MM.1S (cell line): ENCODE results near the gene SLX1B.
A peak's percentile ranks its signal among the peaks of the same experiment; 100 is the strongest.
"Not testable (repeated sequence)": the region's sequence is repeated elsewhere in the genome, so short reads cannot be mapped to it uniquely, and the experiment has no call there.

Experiments
- DNase-seq: peaks from one replicate; pipeline ENCODE4 v3.0.0-alpha.2; 2015
- H2AFZ ChIP-seq: fragments of 300-600 bp; sonication (generic); 2 replicates; pipeline ENCODE4 v1.6.0; 2016; ENCODE audit warnings: antibody characterized with exemption, low read length
- H3F3A ChIP-seq: fragments of 300-600 bp; sonication (generic); 2 replicates; pipeline ENCODE4 v1.6.1; 2016; ENCODE audit warnings: mild to moderate bottlenecking, antibody characterized with exemption, low read length, moderate library complexity, mixed read lengths; ENCODE audit not compliant: insufficient read depth
- H3K27ac ChIP-seq: fragments of 300-600 bp; sonication (generic); 2 replicates; pipeline ENCODE4 v1.5.1; 2016; ENCODE audit warnings: mild to moderate bottlenecking, low read length
- H3K27me3 ChIP-seq: fragments of 300-600 bp; sonication (generic); replicated peaks from 2 replicates; pipeline ENCODE4 v1.6.0; 2016; ENCODE audit warnings: low read length; ENCODE audit not compliant: insufficient read depth
- H3K36me3 ChIP-seq: fragments of 300-600 bp; sonication (generic); replicated peaks from 2 replicates; pipeline ENCODE4 v1.6.1; 2016; ENCODE audit warnings: mild to moderate bottlenecking, low read length, mixed read lengths; ENCODE audit not compliant: insufficient read depth
- H3K4me1 ChIP-seq: fragments of 300-600 bp; sonication (generic); 2 replicates; pipeline ENCODE4 v1.6.1; 2016; ENCODE audit warnings: low read length, mixed read lengths
- H3K4me2 ChIP-seq: fragments of 300-600 bp; sonication (generic); 2 replicates; pipeline ENCODE4 v1.6.0; 2016; ENCODE audit warnings: low read depth, low read length
- H3K4me3 ChIP-seq: fragments of 300-600 bp; sonication (generic); 2 replicates; pipeline ENCODE4 v1.5.1; 2016; ENCODE audit warnings: low read length, mixed read lengths
- H3K79me2 ChIP-seq: fragments of 300-600 bp; sonication (generic); 2 replicates; pipeline ENCODE4 v1.6.1; 2016; ENCODE audit warnings: mixed run types, low read length, mixed read lengths
- H3K9ac ChIP-seq: fragments of 300-600 bp; sonication (generic); 2 replicates; pipeline ENCODE4 v1.6.1; 2016; ENCODE audit warnings: low read length, mixed read lengths
- H3K9me2 ChIP-seq: fragments of 300-600 bp; sonication (generic); replicated peaks from 2 replicates; pipeline ENCODE4 v1.6.1; 2016; ENCODE audit warnings: mild to moderate bottlenecking, low read length, mixed read lengths; ENCODE audit not compliant: insufficient read depth
- H3K9me3 ChIP-seq: fragments of 300-600 bp; sonication (generic); replicated peaks from 2 replicates; pipeline ENCODE4 v1.6.1; 2016; ENCODE audit warnings: mild to moderate bottlenecking, low read length, mixed read lengths; ENCODE audit not compliant: insufficient read depth
- H4K20me1 ChIP-seq: fragments of 300-600 bp; sonication (generic); 2 replicates; pipeline ENCODE4 v1.6.1; 2016; ENCODE audit warnings: mild to moderate bottlenecking, low read length, moderate library complexity, mixed read lengths; ENCODE audit not compliant: insufficient read depth

Gene SLX1B

DNA sequence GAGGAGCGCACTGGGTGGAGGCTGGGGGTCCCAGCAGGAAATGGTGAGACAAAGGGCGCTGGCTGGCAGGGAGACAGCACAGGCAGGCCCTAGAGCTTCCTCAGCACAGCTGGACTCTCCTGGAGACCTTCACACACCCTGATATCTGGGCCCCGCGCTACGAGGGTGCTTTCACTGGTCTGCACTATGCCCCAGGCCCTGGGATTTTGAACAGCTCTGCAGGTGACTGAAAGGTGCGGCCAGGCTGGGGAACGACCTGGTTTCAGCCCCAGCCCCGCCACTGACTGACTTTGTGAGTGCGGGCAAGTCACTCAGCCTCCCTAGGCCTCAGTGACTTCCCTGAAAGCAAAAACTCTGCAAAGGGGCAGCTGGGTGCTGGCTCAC, 6.3 kb downstream of the SLX1B start:
- not testable (repeated sequence) for H3K4me2 ChIP-seq, H3K36me3 ChIP-seq, H3F3A ChIP-seq, H3K9ac ChIP-seq, H3K79me2 ChIP-seq, H4K20me1 ChIP-seq, DNase-seq, H3K27me3 ChIP-seq, H3K4me3 ChIP-seq, H3K27ac ChIP-seq, H3K9me2 ChIP-seq, H3K9me3 ChIP-seq, H2AFZ ChIP-seq, H3K4me1 ChIP-seq

GRCh38 chr16:29465985-29466824, 11.9 kb downstream of the SLX1B start:
- H3K4me1 ChIP-seq, DNase-seq, H3K9me3 ChIP-seq, H3F3A ChIP-seq, H3K4me2 ChIP-seq, H3K9ac ChIP-seq, H3K4me3 ChIP-seq, H4K20me1 ChIP-seq, H3K27ac ChIP-seq, H2AFZ ChIP-seq, H3K79me2 ChIP-seq, H3K36me3 ChIP-seq, H3K27me3 ChIP-seq, H3K9me2 ChIP-seq: not testable (repeated sequence)

GRCh38 chr16:29466904-29467303, 12.6 kb downstream of the SLX1B start:
- H2AFZ ChIP-seq, H3K79me2 ChIP-seq, H3K36me3 ChIP-seq: not testable (repeated sequence)

DNA sequence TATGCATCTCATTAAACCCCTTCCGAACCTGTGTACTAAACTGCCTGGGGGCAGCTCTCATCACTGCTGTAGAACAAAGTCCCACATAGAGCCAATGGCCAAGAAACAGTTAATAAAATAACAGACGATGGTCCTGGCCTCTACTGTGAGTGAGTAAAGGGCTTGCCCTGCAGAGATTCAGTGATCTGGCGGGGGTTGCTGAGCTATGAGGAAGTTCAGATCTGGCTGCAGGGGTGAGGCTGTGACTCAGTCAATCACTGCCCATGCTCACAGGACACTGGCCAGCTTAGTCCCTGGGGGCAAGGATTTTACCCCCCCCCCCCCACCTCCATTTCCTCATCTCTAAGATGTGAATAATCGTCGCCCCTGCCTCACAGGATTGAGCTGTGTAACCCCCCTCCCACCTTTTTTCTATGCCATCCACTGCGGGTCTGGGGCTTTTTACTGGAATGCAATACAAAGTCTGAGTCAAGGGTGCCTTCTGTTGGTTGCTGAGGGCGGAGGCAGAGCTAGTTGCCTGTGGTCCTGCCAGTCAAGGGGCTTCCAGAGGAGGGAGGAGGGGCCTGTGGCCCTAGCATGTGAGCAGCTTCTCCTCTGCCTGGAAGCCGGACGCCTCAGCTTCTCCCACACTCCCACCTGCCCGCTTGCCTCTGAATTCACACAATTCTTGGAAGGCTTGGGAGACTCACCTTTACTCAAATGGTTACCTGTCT, 13.5 kb downstream of the SLX1B start:
- not testable (repeated sequence) for H3K36me3 ChIP-seq, H3K4me2 ChIP-seq, DNase-seq, H3K9me3 ChIP-seq, H4K20me1 ChIP-seq, H3F3A ChIP-seq, H3K79me2 ChIP-seq, H3K27me3 ChIP-seq, H3K4me3 ChIP-seq, H3K4me1 ChIP-seq, H2AFZ ChIP-seq, H3K9ac ChIP-seq, H3K9me2 ChIP-seq, H3K27ac ChIP-seq

More at GRCh38 chr16:29466904-29467303, 12.6 kb downstream of the SLX1B start:
- not testable (repeated sequence) for DNase-seq, H3K4me1 ChIP-seq, H3K9me2 ChIP-seq, H3K27ac ChIP-seq, H3K27me3 ChIP-seq, H3K4me2 ChIP-seq, H3K9ac ChIP-seq, H4K20me1 ChIP-seq, H3F3A ChIP-seq, H3K4me3 ChIP-seq, H3K9me3 ChIP-seq

- not testable (repeated sequence) for H2AFZ ChIP-seq, H3K9me2 ChIP-seq, H3K4me1 ChIP-seq, H3K27me3 ChIP-seq, DNase-seq, H3F3A ChIP-seq, H3K9me3 ChIP-seq, H3K9ac ChIP-seq, H3K36me3 ChIP-seq, H4K20me1 ChIP-seq, H3K79me2 ChIP-seq, H3K27ac ChIP-seq, H3K4me3 ChIP-seq
- peak overlapping the region; percentile 55; the same call in 1 of the 2 replicates for H3K4me2 ChIP-seq
These were observed 15.3 kb downstream of the SLX1B start for GRCh38 chr16:29469660-29470059.

- H3K9ac ChIP-seq, H3K9me3 ChIP-seq, H3K4me3 ChIP-seq, DNase-seq, H3K79me2 ChIP-seq, H3K36me3 ChIP-seq, H3F3A ChIP-seq, H3K4me1 ChIP-seq, H3K27me3 ChIP-seq, H2AFZ ChIP-seq, H4K20me1 ChIP-seq, H3K4me2 ChIP-seq, H3K9me2 ChIP-seq, H3K27ac ChIP-seq: not testable (repeated sequence)
These were observed 17.7 kb downstream of the SLX1B start for GRCh38 chr16:29472065-29472464.

DNA sequence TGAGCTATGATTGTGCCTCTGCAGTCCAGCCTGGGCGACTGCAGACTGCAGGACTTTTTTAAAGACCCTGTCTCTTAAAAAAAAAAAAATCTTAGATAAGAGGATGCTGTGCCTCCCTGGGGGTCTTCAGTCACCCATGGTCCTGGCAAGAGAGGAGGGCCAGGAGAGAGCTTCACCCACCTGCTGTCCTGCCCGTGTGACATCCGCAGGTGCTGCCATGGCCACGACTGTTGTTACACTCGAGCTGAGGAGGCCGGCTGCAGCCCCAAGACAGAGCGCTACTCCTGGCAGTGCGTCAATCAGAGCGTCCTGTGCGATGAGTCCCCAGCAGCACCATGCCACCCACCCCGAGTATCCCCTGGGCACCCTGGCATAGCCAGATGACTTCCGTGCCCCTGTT, 27.9 kb downstream of the SLX1B start:
- not testable (repeated sequence) for H3K4me2 ChIP-seq, H3K27ac ChIP-seq, H3K27me3 ChIP-seq, H3K36me3 ChIP-seq, H3K79me2 ChIP-seq, H3K9me2 ChIP-seq, DNase-seq, H3K9me3 ChIP-seq, H3K9ac ChIP-seq, H3F3A ChIP-seq, H4K20me1 ChIP-seq, H3K4me1 ChIP-seq, H3K4me3 ChIP-seq, H2AFZ ChIP-seq

DNA sequence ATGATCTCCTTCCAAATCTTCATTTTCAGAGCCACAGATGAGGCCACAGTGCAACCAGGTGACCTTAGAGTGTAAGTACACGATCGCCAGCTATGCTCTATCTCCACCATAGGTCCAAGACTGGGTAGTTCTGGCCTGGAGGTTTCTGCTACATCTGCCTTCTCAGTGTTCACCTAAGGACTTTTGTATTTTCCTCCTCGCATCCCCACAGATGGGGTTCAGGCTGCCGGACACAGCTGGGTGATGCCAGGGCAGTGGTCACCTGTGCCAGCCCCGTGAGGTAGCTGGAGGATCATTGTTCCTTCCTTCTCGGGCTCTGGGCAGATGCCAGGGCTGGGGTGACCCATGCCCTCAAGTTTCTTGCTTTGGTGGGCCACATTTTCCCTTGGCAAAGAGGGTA, 52.0 kb downstream of the SLX1B start, which contains the start of gene NPIPB12:
Gene NPIPB12 (minus strand): TSS at position 101 of the 400 bp plus-strand sequence.
- DNase-seq, H3K9me2 ChIP-seq, H2AFZ ChIP-seq, H3K4me1 ChIP-seq, H3K36me3 ChIP-seq, H3K27ac ChIP-seq, H3K9ac ChIP-seq, H3K9me3 ChIP-seq, H4K20me1 ChIP-seq, H3K27me3 ChIP-seq, H3K79me2 ChIP-seq, H3K4me2 ChIP-seq, H3K4me3 ChIP-seq, H3F3A ChIP-seq: not testable (repeated sequence)
